ENCODE measurements around the gene ENTPD2. TPM values are rescaled to one million over a fixed set of nuclear protein-coding genes. Genes with fewer than 3 reads are reported as not detected.
A peak's percentile ranks its signal among the peaks of the same experiment; 100 is the strongest.

ENTPD2 gene
- total and polyA plus RNA-seq, 8 donors = 0.71 to 4.7 (median 2.4) TPM

- peak overlapping the region; percentile 59 to 62 for H3K27ac ChIP-seq
Measured at GRCh38 chr9:137042751-137043727, 10.8 kb downstream of the ENTPD2 start.

GRCh38 chr9:137041124-137041523 lies 12.7 kb downstream of the ENTPD2 start:
- no peak for TF ChIP-seq CTCF (IDR thresholded peaks at IDR 0.05)
- DNase-seq (no peak), ATAC-seq (no peak)
- H3K27me3 ChIP-seq = peaks cover 0 to 35% of the 10 kb centered on the region in 2 donors
- peak overlapping the region in 1 of 2 donors; percentile 48 for H3K27ac ChIP-seq
- intact Hi-C loops (cut with DNase I) = no loop called here
- peak overlapping the region in 1 of 2 donors; percentile 53 for H3K4me3 ChIP-seq
- peaks cover 16 to 39% of the 10 kb centered on the region in 2 donors for H3K4me1 ChIP-seq
- H3K36me3 ChIP-seq = peaks cover 0 to 37% of the 10 kb centered on the region in 2 donors
- H3K9me3 ChIP-seq = no peaks in the 10 kb centered on the region

More at GRCh38 chr9:137042751-137043727, 10.8 kb downstream of the ENTPD2 start:
- intact Hi-C loops (cut with DNase I) = no loop called here
- H3K9me3 ChIP-seq = no peaks in the 10 kb centered on the region
- H3K4me3 ChIP-seq = peak overlapping the region in 1 of 2 donors; percentile 53
- ATAC-seq (no peak), DNase-seq (no peak)
- peaks cover 0 to 28% of the 10 kb centered on the region in 2 donors for H3K36me3 ChIP-seq
- TF ChIP-seq CTCF (IDR thresholded peaks at IDR 0.05) = no peak
- peaks cover 11 to 54% of the 10 kb centered on the region in 2 donors for H3K27me3 ChIP-seq
- peaks cover 19 to 45% of the 10 kb centered on the region in 2 donors for H3K4me1 ChIP-seq

GRCh38 chr9:137040568-137040967 lies 13.3 kb downstream of the ENTPD2 start:
- Histone ChIP-seq H3K4me3 (peak overlapping the region in 1 of 2 donors; percentile 53), H3K4me1 (peaks cover 15 to 38% of the 10 kb centered on the region in 2 donors), H3K27ac (peak overlapping the region in 1 of 2 donors; percentile 48), H3K36me3 (peaks cover 0 to 37% of the 10 kb centered on the region in 2 donors), H3K9me3 (no peaks in the 10 kb centered on the region), H3K27me3 (peaks cover 0 to 29% of the 10 kb centered on the region in 2 donors)
- no peak for ATAC-seq
- intact Hi-C loops (cut with DNase I) = no loop called here
- no peak for DNase-seq
- TF ChIP-seq CTCF (IDR thresholded peaks at IDR 0.05) = no peak

GRCh38 chr9:137039611-137040366 lies 14.1 kb downstream of the ENTPD2 start:
- Histone ChIP-seq H3K27ac (no peak overlapping the region), H3K4me3 (no peak overlapping the region), H3K36me3 (peaks cover 0 to 37% of the 10 kb centered on the region in 2 donors), H3K9me3 (no peaks in the 10 kb centered on the region), H3K4me1 (peaks cover 13 to 38% of the 10 kb centered on the region in 2 donors), H3K27me3 (peaks cover 0 to 21% of the 10 kb centered on the region in 2 donors)
- intact Hi-C loops (cut with DNase I) = no loop called here
- TF ChIP-seq CTCF (IDR thresholded peaks at IDR 0.05) = no peak
- ATAC-seq (no peak), DNase-seq (no peak)
